Pulmonary artery endothelial cell (primary cell): Measurements from ENCODE around the gene PRUNE1. TPM values are rescaled to one million over a fixed set of nuclear protein-coding genes. Genes with fewer than 3 reads are reported as not detected.

Source experiments
- DNase-seq: peaks from one replicate; pipeline ENCODE4 v3.0.0-alpha.2; 2011; ENCODE audit warnings: low read depth, low spot score
- total RNA-seq: library from RNA; depleted of rRNA; stranded (reverse); fragments of >200 nt; gene quantifications from 2 replicates; pipeline ENCODE4 v1.2.3, GENCODE V29; 2014

Gene PRUNE1
- total RNA-seq, 1 donor from 2014 or later, result 4.1 TPM

DNA sequence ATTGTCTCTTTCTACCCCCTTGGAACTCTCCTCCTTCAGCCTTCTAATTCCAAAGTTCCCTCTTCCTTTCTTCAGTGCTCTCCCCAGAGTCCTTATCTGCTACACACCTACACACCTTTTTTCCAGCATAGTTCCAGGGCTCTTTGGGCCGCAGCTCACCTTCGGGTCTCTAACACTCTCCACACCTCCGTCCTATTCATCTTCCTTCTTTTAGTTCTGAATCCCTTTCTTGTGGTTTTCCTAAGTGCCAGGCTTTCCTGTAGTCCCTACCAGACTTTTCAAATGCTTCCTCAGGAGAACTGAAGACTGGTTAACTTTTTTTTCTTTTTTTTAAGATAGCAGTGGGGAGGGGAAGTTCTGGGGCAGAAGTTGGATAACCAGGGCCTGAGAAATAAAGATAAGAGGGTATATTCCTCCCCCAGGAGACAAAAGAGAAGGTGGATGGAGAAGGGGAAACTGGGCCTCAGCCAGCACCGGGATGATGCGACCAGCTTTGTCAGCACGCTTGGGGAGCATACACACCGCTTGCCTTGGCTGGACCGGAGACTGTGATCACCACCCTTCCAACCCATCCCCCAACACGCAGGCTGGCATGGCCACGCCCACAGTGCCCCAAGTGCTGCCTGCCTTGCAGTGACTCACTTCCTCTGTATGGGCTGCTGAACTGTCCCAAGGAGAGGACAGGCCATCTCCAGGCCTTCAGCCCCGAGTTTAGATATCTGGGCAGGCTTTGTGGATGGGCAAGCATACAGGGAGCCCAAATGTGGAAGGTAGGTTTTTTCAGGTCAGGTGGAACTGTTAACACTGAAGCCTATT lies 31.2 kb upstream of the PRUNE1 start:
- DNase-seq, result peak; percentile 26

DNA sequence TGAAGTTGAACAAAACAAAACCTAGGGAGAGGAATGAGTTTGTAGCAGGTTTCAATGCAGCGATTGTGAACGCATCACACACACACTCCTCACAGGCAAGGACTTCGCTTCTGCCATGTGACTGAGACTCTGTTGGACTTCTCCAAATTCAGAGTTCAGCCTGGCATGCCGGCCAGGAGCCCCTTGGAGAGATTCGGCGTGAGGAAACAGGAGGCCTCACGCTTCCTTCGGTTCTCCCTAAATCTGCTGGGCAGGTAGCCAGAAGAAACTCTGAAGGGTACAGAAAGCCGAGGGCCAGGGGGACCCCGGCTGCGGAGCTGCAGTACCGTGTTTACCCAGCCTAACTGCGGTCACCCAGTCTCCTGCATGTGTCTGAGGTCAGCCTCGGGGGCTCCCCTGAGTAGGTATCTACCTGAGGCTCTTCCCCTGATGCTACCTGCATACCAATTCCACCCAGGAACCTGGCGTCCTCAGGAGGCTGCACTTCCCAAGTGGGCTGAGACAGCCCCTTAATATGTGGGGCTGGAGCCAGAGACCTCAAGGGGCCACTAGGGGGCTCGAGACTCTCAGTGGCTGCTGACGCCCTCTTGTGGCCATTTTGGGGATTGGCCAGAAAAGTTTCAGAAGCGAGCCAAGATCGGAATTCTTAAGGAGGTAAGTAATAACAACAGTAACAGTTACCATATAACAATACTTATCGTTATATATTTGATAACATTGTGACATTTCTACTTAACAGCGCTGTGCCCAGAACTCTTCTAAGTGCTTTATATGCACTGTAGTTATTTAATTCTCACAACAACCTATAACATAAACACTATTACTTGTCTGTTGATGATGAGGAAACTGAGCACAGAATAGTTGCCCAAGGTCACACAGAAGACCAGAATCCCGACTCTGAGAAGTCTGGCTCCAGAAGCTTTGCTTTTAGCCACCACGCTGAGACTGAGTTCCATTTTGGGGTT lies 28.9 kb upstream of the PRUNE1 start:
- DNase-seq, result peak; percentile 75

- no peak for DNase-seq
Measured at GRCh38 chr1:150981177-150981804, 27.0 kb upstream of the PRUNE1 start.

- DNase-seq, result no peak
Measured at GRCh38 chr1:150981805-150982712, 26.2 kb upstream of the PRUNE1 start, which contains the start of gene ANXA9. TSS of gene ANXA9 (plus strand) at chr1:150982292. CDS start at chr1:150983106, 814 bp downstream.

DNA sequence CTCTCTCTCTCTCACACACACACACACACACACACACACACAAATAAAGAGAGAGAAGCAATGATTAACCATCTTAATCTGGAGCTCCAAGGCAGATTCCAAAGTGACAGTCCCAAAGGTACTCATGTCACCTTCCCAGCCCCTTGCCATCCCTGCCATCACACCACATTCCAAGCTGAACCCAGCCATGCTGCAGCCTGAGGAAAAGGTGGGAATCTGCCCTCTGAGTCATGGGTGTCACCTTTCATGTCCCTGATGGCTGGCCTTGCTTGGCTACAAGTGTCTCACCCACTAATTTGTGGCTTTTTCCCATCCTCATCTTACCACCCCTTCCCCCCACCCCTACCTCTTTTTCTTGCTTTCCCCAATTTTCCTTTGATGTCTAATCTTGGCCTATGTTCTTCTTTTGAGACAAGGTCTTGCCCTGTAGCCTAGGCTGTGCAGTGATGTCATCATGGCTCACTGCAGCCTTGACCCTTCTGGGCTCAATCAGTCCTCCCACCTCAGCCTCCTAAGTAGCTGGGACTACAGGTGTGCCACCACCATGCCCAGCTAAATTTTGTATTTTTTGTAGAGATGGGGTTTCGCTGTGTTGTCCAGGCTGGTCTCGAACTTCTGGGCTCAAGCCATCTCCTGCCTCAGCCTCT lies 22.9 kb upstream of the PRUNE1 start:
- no peak for DNase-seq

- no peak for DNase-seq
Measured at GRCh38 chr1:150987924-150988323, 20.3 kb upstream of the PRUNE1 start.

DNA sequence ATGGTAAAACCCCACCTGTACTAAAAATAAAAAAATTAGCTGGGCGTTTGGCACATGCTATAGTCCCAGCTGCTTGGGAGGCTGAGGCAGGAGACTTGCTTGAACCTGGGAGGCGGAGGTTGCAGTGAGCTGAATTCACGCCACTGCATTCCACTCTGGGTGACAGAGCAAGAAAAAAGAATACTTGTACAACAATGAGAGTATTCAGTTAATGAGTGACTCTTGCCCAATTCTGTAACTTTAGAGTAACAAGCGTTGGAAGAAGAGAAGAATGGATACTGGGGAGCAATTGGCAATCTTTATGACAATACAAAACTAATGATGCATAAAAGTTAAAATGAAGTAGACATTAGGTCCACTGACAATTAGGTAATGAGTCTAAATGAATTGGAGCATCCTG lies 15.6 kb upstream of the PRUNE1 start:
- no peak for DNase-seq

DNA sequence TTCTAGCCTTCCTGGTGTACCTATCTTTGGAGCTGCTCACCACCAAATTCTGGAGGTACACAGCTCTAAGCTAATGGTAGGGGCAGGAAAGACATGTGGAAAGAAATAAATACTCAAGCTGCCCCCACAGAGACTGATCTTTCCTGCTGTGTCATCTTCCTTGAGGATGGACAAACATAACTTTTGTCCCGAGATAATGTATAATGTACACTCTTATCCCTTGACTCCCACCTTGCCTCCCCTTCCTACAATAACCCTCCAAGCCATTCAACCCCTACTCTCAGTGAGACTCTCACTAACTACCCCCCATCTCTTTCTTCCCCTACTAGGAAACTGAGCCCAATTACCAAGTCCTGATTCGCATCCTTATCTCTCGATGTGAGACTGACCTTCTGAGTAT lies 14.0 kb upstream of the PRUNE1 start:
- DNase-seq, result no peak

DNA sequence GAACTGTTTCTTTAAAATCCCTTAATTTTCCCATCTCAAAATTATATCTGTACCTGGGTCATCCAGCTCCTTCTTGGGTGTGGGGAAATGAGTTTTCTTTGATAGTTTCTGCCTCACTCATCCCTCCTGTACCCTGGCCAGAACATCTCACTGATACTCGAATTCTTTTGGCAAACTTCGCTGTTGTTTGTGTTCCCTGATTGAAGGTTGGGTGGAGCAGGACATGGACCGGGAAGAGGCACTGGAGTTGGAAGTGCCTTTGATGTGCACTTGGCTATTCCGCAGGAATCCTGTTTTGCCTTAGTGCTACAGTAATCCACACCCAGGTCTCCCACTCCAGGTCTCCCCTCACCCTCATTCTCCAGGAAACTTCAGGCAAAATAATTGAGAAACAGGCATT lies 12.8 kb upstream of the PRUNE1 start:
- DNase-seq, result no peak

DNA sequence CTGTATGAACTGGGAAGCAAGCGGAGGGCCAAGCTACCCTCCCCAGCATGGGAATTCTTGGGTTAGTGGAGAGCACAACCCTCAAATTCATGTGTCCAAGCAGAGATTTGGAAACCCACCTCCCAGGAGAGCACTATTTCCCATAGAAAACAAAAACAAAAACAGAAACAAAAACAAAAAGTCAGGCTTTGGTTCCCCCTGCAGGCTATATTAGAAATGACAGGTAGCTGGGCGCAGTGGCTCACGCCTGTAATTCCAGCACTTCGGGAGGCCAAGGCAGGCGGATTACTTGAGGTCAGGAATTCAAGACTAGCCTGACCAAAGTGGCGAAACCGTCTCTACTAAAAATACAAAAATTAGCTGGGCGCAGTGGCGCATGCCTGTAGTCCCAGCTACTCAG lies 12.4 kb upstream of the PRUNE1 start:
- no peak for DNase-seq

DNA sequence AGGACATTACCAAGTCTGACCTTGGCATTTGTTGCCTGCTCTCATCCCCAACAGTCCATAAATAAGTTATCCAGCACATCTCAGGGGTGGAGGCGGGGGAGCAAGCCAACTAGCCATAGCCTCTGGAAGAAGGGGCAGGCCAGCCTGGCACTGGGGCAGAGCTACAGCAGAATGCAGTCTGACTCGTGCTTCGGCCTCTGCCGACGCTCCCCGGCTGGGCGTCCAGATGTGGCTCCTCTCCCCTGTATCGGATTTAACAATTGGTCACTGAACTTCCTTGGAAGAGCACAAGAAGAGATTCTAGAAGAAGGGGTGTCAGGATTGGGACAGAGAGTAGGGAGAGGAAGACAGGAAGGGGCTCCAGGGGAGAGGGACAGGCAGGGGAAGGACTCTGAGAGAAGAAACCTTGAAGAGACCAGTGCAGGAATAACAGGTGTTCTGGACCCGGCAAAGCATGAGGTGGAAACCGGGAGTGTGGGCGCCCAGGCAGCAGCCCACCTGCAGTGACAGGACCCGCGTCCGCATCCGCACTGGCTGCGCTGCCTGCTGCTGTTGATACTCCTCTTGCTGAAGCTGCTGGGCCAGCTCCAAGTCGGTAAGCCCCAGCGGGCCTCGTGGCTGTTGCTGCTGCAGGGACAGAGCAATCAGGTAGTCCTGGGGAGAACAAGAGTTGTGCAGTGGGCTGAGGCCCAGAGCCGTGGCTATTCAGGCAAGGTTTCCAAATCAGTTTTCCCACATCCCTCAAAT lies 10.9 kb upstream of the PRUNE1 start:
- DNase-seq, result no peak

DNA sequence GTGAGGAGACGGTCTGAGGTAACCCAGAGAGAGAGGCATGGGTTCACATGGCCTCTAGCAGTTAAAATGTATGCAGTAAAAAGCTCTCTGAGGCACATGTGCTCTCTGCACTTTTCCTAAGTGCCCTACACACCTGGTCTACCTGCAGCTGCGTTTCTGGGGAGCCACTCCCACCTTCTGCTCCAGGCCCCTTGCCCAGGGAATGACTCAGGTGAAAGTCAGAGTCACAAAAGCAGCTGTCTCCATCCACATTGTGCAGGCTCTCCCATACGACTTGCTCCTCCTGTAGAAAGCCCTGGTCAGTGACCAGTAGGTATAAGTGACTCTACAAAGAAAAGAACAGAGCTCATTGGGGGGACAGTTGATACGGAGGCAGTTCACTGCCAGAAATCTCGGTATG lies 10.3 kb upstream of the PRUNE1 start:
- DNase-seq, result no peak

DNA sequence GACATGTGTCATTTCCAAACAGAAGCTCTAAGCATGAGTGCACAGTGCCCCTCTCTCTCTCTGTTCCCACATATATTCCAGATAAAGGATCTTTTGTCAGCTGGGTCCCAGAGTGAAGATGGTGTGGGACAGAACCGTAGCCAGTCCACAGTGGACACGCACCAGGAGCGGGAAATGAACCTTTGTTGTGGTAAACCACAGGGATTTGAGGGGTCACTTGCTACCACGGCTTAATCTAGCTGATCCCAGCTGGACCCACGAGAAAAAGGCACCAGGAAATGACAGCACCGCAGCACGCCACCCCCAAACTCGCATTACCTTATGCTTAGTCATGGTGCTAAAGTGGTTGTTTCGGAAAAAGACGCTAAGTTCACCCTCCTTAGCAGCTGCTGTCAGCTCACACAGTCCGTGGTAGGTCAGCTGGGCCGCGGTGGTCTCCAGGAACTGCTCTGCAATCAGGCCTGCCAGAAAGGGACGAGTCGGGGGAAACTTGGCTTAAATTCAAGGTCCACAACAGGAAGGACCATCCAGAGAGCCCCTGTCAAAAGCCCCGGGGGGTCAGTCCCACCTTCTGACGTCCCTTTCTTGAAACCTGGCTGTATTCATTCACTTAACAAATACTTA lies 9.1 kb upstream of the PRUNE1 start:
- peak; percentile 40 for DNase-seq

DNA sequence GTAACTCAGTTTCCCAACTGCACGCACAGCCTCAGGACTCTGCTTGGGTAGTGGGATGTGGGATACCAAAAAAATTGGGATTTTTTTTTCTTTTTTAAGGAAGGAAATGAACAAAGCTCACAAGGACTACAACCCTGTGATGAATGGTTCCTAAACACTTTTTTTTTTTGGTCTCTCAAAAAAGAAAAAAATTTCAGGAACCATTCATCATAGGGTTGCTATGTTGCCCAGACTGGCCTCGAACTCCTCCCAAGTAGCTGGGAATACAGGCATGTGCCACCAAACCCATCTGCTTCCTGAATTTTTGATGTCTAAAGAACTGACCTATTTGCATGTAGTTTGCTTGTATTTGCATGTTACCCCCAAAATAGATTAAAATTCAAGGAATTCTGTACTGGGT lies 8.3 kb upstream of the PRUNE1 start:
- DNase-seq, result no peak

DNA sequence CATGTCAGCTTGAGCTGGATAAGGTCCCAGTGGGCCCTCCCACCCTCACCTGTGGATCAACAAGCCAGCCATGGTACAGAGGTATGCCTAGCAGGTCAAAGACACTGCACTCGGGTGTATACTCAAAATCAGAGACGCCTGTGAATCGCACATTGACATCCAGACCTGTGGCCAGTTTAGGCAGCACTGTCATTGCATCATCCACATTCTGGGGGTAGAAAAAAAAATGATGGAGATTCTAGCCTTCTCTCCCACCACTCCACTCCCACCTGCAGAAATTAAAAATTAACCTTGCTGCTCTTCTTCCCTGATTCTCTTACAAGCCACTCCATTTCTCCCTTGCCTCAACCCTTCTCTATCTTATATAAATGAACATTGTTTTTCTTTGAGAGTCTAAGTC lies 7.8 kb upstream of the PRUNE1 start:
- DNase-seq, result no peak

- DNase-seq, result no peak
Measured at GRCh38 chr1:151001602-151002001, 6.6 kb upstream of the PRUNE1 start.

- no peak for DNase-seq
Measured at GRCh38 chr1:151002051-151002450, 6.2 kb upstream of the PRUNE1 start.

DNA sequence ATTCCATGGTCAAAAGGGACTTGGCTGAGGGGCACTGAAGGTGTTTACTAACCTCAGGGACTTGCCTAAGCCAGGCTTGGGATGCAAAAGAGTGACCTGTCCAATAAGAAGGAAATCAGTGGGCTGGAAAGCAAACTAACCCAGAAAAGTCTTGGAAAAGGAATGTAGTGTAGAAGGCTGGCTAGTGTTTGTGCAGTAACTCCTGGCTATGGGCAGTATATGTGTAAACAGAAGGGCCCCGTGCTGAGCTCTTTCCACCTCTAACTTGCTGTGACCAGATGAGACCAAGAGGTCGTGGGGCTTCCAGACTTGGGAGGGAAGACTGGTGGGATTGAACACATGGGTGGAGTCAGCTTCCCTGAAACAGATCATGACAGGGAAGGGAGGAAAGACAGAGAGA lies 5.6 kb upstream of the PRUNE1 start:
- no peak for DNase-seq

- no peak for DNase-seq
Measured at GRCh38 chr1:151003180-151003579, 5.1 kb upstream of the PRUNE1 start.
